Mucosa of stomach (tissue), 1 donor: ENCODE data around the gene ZNF189.

Experiments
- H3K27me3 ChIP-seq: one replicate; pipeline ENCODE4 v1.7.0; 2013; ENCODE audit warnings: mild to moderate bottlenecking, low read length; ENCODE audit not compliant: control insufficient read depth, insufficient read depth
- H3K36me3 ChIP-seq: one replicate; pipeline ENCODE4 v1.7.0; 2013; ENCODE audit warnings: low read length; ENCODE audit not compliant: control insufficient read depth, insufficient read depth
- H3K4me1 ChIP-seq: one replicate; pipeline ENCODE4 v1.7.0; 2013; ENCODE audit warnings: mild to moderate bottlenecking, low read length; ENCODE audit not compliant: control insufficient read depth, insufficient read depth
- H3K4me3 ChIP-seq: one replicate; pipeline ENCODE4 v1.7.0; 2013; ENCODE audit warnings: low read length
- H3K9ac ChIP-seq: one replicate; pipeline ENCODE4 v1.7.0; 2013; ENCODE audit warnings: mild to moderate bottlenecking, low read length, moderate library complexity
- H3K9me3 ChIP-seq: one replicate; pipeline ENCODE4 v1.7.0; 2013; ENCODE audit warnings: mild to moderate bottlenecking, low read length, moderate library complexity; ENCODE audit not compliant: control insufficient read depth
- donor health status: Pancreatic carcinoma.

ZNF189 gene

DNA sequence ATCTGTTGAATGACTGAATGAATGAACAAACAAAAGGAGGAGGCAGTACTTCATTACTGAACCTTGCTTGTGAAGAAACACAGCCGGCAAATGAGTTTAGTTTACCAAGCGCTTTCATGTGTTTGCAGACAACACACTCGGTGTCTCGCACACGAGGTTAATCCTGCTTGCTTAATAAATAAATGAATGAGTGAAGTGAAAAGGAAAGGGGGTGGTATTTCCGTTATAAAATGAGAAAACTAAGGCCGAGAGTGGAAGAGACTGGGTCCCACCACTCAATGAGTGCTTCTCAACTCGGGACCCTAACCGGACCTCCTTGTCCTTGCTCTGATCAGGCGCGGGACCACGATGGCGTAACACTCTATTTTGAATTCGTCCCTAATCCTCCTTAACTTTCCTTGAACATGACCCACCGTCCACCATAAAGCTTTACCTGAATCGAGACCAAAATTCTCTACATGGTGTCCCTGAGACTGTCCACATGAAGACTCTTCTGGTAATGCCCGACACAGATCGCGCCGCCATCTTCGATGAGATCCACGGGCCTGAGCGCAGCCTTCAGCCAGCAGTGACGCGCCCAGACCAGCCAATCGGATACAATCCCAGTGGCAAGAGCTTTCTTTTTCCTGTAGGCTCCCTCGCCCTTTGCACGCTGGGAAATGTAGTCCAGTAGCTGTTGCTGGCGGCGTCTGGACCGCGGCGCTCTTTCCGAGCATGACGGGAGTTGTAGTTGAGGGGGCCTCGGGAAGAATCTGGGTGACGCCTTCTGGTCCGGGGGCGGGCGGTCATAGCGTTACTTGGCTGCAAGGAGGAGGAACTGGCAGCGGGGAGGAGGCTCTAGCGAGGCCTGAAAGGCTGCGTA lies at the start of gene ZNF189, which contains the start of gene MRPL50:
ZNF189 (plus strand) TSS at position 784 of the 862 bp plus-strand sequence. CDS start 306 bp downstream, outside the sequence.
MRPL50 (minus strand) TSS at position 551 of the 862 bp plus-strand sequence; CDS start at position 525, 26 bp downstream.
- H3K27me3 ChIP-seq: no peaks in the 10 kb centered on the region
- peaks cover 4% of the 10 kb centered on the region for H3K36me3 ChIP-seq
- H3K4me1 ChIP-seq: peaks cover 15% of the 10 kb centered on the region
- H3K9ac ChIP-seq: peak within 1 kb of the TSS; percentile 90
- H3K4me3 ChIP-seq: peak within 1 kb of the TSS; percentile 73
- no peaks in the 10 kb centered on the region for H3K9me3 ChIP-seq

DNA sequence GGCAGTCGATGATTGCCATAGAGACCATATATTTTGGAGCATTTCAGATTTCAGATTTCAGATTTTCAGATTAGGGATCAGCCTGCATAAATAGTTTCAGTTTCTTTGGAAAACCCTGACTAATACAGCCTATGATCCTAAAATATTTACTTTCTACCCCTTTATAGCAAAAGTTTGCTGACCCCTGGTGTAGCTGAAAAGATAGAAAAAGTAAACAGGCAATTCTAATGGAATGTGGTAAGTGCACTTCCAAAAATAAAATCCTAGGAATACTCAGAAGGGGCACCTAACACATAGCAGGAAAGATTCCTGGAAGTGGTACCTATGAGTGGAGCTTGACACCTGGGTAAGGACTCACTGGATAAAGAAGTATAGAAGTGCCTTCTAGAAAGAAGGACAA lies 48.4 kb upstream of the ZNF189 start:
- Histone ChIP-seq H3K9me3 (no peaks in the 10 kb centered on the region), H3K4me3 (no peak overlapping the region), H3K36me3 (no peaks in the 10 kb centered on the region), H3K9ac (no peak overlapping the region), H3K27me3 (no peaks in the 10 kb centered on the region), H3K4me1 (peaks cover 23% of the 10 kb centered on the region)

DNA sequence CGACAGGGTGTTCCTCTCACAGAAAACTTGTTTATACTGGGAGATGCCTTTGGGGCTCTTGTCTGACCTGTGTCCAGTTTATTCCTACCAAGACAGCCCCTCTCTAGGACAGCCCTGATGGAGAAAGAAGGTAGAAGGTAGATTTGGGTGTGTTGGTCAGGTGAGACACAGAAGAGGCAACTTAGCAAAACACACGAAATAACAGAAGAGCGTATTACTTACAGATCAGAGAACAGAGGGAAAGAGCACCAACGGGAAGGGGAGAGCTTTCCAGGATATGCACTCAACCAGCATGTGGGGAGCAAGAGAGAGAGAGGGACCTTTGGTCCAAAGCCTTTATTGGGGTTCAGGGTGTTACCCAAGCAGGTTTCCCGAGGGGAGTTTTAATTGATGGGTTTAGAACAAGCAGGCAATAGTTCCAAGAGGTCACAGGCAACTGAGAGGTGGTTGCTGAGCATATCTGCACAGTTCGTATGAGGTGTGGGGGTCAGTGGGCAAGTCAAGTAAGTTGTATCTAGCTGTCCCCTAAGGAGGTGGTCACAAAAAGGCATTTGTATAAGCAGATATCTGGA lies 45.7 kb upstream of the ZNF189 start:
- Histone ChIP-seq H3K36me3 (no peaks in the 10 kb centered on the region), H3K4me1 (peaks cover 28% of the 10 kb centered on the region), H3K9ac (no peak overlapping the region), H3K4me3 (no peak overlapping the region), H3K27me3 (no peaks in the 10 kb centered on the region), H3K9me3 (no peaks in the 10 kb centered on the region)

DNA sequence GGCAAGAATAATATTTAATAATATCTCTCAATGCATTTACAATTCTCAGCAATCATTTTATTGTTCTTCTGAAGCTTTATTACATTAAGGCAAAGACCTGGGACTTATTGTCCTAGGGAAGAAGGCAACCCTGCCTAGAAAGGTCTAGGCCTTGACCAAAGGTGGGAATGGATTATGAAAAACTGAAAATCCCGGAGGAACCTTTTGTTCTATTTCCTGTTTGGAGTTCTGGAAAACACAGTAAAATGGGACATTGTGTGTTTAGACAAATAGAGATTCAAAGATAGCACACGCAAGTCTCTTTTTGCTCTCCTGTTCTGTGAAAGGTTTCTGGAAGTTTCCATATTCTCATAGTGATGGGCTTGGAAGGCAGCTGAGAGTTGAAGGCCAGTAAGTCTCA lies 45.0 kb upstream of the ZNF189 start:
- Histone ChIP-seq H3K9me3 (no peaks in the 10 kb centered on the region), H3K36me3 (no peaks in the 10 kb centered on the region), H3K27me3 (no peaks in the 10 kb centered on the region)

DNA sequence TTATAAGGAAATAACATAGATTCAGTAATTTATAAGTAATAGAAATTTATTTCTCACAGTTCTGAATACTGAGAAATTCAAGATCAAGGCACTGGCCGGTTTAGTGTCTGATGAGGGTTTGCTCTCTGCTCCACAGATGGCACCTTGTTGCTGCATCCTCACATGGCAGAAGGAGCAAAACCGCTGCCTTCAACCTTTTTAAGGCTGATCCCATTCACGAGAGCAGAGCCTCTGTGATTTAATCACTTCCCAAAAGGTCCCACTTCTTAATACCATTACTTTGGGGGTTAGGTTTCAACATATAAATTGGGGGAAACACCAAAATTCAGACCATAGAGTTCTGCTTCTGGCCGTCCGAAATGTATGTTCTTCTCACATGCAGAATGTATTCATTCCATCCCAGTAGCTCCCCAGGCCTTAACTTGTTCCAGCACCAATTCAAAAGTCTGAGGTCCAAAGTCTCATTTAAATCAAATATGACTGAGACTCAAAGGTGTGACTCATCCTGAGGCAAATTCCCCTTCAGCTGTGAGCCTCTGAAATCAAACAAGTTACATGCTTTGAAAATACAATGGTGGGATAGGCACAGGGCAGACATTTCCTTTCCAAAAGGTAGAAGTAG lies 44.4 kb upstream of the ZNF189 start:
- Histone ChIP-seq H3K27me3 (no peaks in the 10 kb centered on the region), H3K9me3 (no peaks in the 10 kb centered on the region), H3K36me3 (no peaks in the 10 kb centered on the region), H3K4me1 (peaks cover 28% of the 10 kb centered on the region), H3K9ac (no peak overlapping the region), H3K4me3 (no peak overlapping the region)

More for the DNA sequence above, 45.0 kb upstream of the ZNF189 start:
- Histone ChIP-seq H3K9ac (no peak overlapping the region), H3K4me1 (peaks cover 28% of the 10 kb centered on the region), H3K4me3 (no peak overlapping the region)

DNA sequence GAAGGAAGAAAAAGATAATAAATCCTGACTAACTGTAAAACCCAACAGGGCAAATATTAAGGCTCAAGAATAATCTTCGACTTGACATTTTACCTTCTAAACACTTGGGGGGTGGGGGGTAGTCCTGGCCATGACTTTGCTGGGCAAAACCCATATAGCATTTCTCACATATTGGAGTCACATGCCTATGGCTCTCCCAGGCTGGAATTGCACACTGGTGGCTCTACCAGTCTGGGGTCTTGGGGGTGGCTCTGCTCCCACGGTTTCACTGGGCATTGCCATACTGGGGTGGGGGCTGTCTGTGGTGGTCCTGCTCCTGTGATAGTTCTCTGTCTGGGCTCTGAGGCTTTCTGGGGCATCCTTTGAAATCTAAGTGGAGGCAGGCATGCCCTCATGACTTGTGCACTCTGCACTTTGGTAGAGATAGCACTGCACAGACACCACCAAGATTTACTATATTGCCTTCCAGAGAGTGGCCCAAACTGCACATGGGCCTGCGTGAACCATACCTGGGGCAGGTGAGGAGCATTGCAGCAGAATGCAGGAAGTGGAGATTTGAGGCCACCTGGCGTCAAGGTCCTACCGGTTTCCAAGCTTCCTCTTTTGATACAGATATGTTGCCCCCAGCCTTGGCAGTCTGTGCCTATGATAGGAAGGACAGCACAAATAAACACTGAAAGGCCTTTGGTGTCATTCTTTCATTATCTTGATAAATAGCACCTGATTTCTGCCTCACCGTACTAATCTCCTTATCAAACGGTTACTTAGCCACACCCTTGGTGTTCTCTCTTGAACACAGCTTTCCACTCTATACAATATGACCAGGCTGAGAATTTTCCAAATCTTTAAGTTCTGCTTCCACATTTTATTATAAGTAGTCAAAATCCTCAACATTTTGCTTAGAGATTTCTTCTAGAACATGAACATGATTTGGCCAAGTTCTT lies 43.6 kb upstream of the ZNF189 start:
- Histone ChIP-seq H3K36me3 (no peaks in the 10 kb centered on the region), H3K9me3 (no peaks in the 10 kb centered on the region), H3K4me3 (no peak overlapping the region), H3K27me3 (no peaks in the 10 kb centered on the region), H3K4me1 (peaks cover 28% of the 10 kb centered on the region), H3K9ac (no peak overlapping the region)

DNA sequence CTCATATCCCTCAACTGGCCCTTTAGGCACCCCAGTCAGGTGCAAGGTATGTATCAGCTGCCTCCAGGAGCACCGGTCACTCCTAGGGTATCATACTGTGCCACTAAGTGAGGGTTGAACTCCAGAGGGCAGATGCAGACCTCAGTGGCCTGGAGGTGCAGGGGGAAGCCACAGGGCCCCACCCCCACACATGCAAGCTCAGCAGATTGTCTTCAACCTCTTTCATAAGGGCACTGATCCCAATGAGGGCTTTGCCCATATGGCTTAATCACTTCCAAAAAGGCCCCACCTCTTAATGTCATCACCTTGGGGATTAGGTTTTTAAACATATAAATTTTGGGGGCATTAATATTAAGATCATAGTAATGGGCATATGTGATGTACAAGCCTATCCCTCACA lies 42.0 kb upstream of the ZNF189 start:
- Histone ChIP-seq H3K4me3 (no peak overlapping the region), H3K36me3 (no peaks in the 10 kb centered on the region), H3K27me3 (no peaks in the 10 kb centered on the region), H3K9ac (no peak overlapping the region), H3K4me1 (peaks cover 28% of the 10 kb centered on the region), H3K9me3 (no peaks in the 10 kb centered on the region)

DNA sequence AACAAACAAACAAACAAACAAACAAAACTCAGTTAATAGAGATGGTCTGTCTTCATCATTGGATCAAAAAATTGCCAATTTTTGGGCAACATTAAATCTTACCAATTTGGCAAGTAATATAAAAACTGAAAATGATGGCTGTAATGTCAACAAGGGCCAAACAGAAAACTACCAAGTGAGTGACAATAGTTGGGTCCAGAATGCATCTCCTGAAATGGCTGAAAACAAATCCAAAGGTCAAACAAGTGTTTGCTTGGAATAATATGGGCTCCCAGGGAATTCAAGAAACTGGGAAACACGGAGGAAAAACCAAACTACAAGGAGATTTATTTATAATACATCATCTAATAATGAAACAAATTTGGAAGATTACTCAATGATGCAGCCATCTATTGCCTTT lies 39.0 kb upstream of the ZNF189 start:
- Histone ChIP-seq H3K4me3 (no peak overlapping the region), H3K36me3 (no peaks in the 10 kb centered on the region), H3K4me1 (peaks cover 11% of the 10 kb centered on the region), H3K9ac (no peak overlapping the region), H3K9me3 (no peaks in the 10 kb centered on the region), H3K27me3 (no peaks in the 10 kb centered on the region)

DNA sequence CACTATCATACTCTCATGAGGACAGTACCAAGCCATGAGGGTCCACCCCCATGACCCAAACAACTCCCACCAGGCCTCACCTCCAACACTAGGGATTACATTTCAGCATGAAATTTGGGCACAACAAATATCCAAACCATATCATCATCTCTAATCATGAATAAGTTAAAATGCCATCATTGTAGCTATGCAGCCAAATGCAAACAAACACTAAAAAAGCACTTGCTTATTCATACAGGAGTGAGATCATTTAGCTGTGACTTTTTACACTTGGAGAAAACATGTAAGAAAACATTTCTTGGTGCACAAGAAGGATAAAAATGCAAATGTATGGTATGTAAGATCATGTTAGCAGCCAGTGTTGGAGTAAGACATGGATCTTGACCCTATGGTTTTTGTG lies 38.0 kb upstream of the ZNF189 start:
- Histone ChIP-seq H3K9ac (no peak overlapping the region), H3K36me3 (no peaks in the 10 kb centered on the region), H3K4me1 (peaks cover 3% of the 10 kb centered on the region), H3K27me3 (no peaks in the 10 kb centered on the region), H3K4me3 (no peak overlapping the region), H3K9me3 (no peaks in the 10 kb centered on the region)

DNA sequence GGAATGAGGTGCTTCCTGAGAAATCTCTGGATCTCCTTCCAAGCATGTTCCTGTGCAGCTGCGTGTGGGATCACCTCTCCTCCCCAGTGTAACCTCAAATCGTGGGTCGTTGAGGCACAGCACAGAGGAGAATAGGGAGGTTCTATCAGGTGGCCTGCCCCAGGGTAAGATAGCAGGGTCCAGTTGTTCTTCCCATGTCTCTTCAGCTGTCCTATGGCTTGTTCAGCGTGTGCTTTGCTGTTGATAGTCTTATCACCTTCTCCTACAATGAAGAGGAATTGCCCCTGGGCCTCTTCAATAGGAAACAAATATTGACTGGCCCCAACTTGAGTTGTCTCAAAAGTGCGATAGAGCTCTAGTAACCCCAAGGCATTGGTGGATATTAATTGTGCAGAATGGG lies 36.2 kb upstream of the ZNF189 start:
- no peak overlapping the region for H3K9ac ChIP-seq
- H3K27me3 ChIP-seq: no peaks in the 10 kb centered on the region
- no peak overlapping the region for H3K4me3 ChIP-seq
- no peaks in the 10 kb centered on the region for H3K36me3 ChIP-seq
- no peaks in the 10 kb centered on the region for H3K4me1 ChIP-seq
- no peaks in the 10 kb centered on the region for H3K9me3 ChIP-seq

DNA sequence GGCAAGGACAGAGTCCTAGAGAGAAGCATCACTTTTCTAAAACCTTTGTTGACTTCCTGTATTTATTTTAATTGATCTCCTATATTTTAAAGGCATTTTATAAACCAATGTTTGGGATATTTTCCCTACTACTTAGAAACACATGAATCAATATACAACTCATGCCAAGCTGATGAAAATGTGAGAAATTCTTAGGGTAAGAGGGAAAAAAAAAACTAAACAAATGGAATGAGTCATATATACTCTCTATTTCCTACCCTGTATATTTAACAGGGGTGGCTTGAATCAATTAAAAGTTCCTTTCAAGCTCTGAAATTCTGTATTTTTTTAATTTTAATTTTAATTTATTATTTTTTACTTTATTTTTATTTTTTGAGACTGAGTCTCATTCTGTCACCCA lies 33.5 kb upstream of the ZNF189 start:
- Histone ChIP-seq H3K9ac (no peak overlapping the region), H3K27me3 (no peaks in the 10 kb centered on the region), H3K4me1 (no peaks in the 10 kb centered on the region), H3K4me3 (no peak overlapping the region), H3K36me3 (no peaks in the 10 kb centered on the region), H3K9me3 (no peaks in the 10 kb centered on the region)
